Measurements from ENCODE around the gene FADS2.

FADS2 gene

GRCh38 chr11:61851113-61851899 lies 23.2 kb downstream of the FADS2 start:
- no peak for DNase-seq

GRCh38 chr11:61851900-61852295 lies 23.8 kb downstream of the FADS2 start:
- DNase-seq, result no peak

- DNase-seq, result no peak
These were observed 25.6 kb downstream of the FADS2 start for GRCh38 chr11:61853698-61854169.

DNA sequence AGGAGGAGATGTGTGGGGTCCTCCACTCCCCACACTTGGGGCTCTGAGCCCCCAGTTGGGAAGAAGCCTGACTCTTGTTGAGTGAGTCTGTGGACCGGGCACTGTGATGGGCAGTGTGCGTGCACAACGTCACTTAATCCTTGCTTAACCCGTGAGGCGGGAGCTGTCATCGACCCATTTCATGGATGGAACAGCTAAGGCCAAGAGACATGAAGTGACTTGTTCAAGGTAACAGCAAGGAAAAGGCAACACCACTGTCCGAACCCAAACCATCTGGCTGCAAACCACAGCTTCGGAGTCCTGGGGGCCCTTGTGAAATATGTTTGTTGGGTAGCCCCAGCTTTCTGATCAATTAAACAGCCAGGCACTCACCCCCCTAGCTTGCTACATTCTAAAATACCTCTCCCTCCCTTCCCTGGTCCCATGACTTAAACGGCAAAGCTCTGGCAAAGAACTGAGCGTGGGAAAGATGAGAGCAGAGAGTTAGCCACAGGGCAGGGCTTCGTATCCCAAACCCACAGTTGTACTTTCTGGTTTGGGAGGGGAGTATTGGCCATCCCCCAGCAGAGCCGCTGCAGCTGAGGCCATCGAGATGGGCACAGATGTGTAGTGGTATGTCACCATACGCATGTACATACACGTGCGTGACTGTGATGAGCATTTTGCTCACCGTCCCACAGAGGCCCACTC lies 26.3 kb downstream of the FADS2 start:
- no peak for DNase-seq

DNA sequence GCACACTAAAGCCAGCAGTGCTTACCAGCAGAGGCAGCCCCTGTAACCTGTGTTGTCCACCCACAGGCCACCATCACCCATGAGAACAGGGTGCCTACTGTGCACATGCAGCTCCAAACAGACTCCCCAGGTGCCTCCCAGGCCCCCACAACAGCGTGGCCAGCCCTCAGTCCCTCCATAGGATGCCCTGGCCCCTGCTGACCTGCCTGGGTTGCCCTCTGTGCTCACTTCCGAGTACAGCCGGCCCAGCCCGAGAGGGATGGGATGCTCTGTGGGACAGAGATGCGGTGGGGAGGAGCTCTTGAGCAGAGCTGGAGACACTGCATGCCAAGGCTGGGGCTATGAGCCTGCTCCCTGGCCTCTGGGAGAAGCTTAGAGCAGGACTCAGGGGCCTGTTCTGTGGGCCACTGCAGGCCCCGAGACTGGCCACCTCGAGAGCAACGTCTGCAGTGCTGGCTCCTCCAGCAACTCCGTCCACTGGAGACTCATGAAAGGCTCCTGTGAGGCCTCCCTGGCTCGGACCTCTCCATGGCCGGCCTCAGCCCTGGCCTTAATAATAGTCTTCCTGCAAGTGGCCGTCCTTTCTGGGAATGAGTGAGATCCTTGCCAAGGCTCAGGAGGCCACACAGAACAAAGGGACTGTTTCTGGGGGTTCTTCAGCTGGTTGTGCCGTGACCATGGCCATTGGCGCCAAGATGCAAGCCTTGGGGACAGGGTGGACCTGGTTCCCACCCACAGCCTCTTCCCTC lies 27.0 kb downstream of the FADS2 start:
- DNase-seq, result no peak

- no peak for DNase-seq
These were observed 28.0 kb downstream of the FADS2 start for GRCh38 chr11:61855939-61856680.

DNA sequence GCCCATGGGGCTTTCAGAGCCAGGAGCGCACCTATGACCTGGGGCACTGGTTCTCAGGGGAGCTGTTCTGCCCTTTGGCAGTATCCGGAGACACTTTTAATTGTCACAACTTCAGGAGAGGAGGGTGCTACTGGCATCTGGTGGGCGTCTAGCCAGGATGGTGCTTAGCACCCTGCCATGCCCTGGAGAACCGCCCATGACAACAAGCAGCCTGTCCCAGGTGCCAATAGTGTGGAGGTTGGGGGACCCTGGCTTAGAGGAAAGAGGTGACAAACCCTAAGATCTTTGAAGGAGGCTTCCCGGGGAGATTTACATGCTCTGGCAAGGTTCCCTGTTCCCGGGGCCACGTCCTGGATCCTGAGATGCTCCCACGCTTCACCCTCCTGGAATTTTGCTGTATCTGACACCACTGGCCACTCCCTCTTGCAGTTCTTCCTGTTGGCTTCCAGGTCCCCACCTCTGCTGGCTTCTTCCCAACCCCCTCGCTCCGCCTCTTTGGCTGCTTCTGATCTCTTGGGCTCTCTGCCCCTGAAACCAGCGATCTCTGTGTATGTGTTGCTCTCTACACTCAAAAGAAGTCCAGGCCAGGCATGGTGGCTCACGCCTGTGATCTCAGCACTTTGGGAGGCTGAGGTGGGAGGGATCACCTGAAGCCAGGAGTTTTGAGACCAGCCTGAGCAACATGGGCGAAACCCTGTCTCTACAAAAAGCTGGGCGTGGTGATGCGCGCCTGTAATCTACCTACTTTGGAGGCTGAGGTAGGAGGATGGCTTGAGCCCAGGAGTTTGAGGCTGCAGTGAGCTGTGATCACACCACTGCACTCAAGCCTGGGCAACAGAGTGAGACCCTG lies 32.2 kb downstream of the FADS2 start:
- no peak for DNase-seq

DNA sequence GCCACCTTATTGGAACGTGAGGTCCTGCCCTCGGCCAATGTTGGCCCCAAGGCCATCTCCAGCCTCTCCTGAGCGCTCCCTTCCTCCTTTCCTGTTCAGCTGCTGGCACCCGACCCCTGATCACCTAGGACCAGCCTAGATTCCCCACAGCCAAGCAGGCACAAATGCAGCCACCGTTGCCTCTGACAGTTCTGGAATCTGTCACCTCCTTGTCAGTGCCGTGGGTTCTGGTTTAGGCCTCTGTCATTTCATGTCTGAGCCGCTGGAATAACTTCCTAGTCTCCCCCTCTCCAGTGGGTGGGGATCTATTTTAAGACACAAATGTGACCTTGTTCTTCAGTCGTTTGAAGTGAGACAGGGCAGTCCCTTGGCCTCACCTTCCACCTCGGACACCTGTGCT lies 33.5 kb downstream of the FADS2 start:
- DNase-seq, result no peak

DNA sequence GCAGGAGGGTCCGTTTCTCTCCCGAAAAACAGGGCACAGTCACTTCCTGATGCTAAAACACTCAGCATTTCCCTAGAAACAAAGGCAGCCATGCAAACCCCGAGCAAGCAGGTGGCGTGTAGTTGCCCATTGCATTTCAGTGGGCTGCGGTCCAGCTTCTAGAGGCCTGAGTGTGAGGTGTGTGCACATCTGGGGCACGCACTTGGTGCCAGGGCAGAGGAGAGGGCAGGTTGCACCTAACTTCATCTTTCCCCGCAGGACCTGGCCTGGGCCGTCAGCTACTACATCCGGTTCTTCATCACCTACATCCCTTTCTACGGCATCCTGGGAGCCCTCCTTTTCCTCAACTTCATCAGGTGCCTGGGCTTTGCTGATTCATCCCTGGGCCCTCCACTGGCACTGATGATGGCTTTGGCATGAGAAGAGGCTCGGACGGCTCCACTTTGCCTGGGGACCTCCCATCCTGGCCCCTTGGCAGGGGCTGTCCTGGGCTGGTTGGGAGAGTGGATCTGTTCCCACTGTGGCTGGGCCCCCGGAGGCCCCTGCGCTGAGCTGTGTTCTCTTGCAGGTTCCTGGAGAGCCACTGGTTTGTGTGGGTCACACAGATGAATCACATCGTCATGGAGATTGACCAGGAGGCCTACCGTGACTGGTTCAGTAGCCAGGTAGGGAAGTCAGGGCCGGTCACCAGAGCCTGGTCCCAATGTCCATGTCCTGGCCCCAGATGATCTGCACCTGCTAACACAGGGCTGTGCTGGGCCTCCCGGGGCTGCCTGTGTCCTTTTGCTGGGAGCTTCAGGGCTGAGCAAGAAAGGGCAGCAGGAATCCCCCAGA lies 34.8 kb downstream of the FADS2 start:
- DNase-seq, result no peak

DNA sequence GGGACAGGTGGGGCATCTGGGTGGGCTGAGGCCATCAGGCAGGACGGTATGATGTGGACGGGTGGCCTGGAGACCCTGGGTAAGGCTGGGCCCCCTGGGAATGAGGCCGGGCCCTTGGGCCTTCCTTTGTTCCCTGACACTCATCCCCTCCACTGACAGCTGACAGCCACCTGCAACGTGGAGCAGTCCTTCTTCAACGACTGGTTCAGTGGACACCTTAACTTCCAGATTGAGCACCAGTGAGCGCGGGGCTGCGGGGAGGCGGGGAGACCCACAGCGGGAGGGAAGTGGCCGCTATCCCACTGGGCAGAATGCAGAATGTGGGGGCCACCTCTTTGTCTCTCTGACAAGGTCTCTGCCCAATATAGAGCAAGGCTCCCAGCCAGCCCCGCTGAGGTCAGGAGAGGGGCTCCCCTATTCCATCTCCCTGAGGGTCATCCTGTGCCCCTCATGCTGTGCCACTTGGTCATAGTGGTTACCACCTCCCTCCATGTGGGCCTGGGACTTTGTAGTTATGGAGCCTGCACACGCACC lies 35.5 kb downstream of the FADS2 start:
- no peak for DNase-seq

DNA sequence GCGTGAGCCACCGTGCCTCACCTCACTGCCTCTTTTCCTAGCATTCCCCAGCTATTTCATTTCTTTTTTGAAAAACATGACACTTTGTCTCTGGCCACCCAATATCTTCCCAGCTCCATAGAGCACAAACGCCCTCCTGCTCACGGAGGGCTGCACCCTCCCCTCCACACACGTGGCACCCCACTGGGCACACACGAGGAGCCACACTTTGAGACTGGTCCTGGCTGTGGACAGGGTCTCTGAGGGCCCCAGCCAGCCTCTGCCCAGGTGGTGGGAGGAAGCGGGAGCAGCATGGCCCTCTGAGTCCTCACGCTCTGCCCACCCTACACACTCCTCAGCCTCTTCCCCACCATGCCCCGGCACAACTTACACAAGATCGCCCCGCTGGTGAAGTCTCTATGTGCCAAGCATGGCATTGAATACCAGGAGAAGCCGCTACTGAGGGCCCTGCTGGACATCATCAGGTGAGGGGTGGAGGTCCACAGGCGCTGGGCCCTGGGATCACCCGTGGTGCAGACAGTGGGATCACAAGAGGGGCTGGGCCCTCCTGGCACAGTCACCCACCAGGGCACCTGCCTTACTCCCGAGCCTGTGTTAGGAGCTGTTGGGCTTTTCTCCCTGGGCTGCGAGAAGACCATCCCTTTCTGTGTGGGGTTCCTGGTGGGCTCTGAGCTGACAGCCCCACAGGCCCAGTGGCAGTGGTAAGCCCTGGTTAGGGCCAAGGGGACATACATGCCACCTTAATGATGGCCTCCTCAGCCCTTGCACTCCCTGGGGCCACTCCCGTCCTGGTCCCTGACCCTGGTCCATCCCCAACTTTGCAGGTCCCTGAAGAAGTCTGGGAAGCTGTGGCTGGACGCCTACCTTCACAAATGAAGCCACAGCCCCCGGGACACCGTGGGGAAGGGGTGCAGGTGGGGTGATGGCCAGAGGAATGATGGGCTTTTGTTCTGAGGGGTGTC lies 37.0 kb downstream of the FADS2 start:
- no peak for DNase-seq

DNA sequence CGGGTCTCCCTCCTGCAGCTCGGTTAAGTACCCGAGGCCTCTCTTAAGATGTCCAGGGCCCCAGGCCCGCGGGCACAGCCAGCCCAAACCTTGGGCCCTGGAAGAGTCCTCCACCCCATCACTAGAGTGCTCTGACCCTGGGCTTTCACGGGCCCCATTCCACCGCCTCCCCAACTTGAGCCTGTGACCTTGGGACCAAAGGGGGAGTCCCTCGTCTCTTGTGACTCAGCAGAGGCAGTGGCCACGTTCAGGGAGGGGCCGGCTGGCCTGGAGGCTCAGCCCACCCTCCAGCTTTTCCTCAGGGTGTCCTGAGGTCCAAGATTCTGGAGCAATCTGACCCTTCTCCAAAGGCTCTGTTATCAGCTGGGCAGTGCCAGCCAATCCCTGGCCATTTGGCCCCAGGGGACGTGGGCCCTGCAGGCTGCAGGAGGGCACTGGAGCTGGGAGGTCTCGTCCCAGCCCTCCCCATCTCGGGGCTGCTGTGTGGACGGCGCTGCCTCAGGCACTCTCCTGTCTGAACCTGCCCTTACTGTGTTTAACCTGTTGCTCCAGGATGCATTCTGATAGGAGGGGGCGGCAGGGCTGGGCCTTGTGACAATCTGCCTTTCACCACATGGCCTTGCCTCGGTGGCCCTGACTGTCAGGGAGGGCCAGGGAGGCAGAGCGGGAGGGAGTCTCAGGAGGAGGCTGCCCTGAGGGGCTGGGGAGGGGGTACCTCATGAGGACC lies 38.3 kb downstream of the FADS2 start:
- no peak for DNase-seq

- no peak for DNase-seq
These were observed 38.9 kb downstream of the FADS2 start for GRCh38 chr11:61866958-61867343.

DNA sequence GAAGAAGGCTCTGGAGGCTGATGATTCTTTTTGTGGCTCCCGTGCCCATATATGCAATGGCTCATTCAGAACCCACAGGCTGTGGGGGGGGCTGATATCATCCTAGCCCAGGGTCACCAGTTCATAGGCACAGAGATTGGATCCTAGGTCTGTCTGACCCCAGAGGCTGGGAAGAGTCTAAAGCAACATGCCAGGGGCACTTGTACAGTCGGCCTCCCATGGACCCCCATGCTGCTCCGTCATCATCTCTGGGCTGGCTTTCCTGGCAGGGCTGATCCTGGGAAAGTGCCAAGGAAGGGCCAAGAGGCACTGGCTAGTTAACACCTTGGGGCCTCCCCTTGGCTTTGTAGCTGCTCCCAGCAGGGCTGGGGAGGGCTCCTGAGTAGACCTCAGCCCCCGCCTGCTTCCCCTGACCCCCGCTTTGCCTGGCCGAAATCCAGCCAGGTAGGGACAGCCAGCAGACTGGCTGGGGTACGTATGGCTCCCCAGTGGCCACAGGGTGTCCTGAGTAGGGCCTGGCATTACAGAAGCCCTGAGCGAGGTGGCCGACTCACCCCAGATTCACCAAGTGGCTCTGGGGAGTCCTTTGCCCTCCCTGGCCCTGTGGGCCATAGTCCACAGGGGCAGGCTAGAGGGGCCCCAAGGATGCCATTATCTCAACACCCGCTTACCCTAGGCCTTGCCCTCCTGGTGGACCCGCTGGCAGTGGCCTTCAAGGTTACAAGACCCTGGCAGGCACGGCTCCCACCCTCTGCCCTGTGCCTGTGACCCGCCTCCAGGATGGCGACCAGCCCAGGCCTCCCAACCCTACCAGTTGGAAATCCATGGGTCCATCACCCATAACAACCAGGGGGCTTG lies 40.7 kb downstream of the FADS2 start:
- peak; percentile 14 for DNase-seq

DNA sequence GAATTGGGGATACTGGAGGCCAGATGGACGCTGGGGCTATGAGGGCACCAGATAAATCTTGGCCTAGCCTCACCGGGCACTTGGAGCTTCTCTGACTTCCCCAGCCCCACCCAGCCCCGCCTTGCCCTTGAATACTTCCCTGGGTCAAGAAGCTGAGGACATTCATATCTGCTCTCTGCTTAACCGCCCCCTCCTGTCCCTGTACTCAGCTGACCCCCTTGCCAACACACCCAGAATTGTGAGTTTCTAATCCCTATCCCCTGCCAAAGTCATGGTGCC lies 41.3 kb downstream of the FADS2 start:
- peak; percentile 77 for DNase-seq

DNA sequence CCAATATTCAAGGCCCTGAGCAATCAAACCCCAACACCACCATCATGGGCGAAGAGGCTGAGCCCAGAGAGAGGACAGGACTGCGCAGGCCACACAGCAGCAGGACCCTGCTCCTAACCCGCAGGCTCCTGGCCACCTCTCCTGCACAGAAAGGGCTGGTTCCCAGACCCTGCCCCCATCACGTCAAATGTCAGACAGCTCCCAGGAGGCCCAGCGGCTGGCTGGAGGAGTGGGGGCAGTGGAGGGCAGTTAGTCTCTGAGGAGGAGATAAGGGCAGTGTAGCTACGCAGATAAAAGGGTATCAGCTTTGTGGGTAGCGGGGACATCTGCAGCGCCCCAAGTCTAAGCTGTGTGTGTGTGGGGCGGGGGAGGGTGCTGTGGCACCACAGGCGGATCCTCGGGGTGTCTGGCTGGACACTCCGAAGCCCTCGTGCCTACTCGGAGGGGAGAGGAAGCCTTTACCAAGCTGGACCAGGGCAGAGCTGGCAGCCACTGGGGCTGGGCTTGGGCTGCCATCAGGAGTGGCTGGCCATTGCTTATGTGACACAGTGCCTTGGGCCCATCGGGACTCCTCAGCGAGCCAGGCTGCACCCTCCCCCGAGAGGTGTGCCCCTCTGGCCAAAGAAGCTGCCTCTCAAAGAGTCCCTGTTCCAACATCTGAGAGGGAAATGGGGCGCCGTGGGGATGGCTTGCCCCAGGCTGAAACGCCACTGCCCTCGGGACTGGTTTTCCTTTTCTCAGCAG lies 41.8 kb downstream of the FADS2 start:
- DNase-seq, result peak; percentile 92

DNA sequence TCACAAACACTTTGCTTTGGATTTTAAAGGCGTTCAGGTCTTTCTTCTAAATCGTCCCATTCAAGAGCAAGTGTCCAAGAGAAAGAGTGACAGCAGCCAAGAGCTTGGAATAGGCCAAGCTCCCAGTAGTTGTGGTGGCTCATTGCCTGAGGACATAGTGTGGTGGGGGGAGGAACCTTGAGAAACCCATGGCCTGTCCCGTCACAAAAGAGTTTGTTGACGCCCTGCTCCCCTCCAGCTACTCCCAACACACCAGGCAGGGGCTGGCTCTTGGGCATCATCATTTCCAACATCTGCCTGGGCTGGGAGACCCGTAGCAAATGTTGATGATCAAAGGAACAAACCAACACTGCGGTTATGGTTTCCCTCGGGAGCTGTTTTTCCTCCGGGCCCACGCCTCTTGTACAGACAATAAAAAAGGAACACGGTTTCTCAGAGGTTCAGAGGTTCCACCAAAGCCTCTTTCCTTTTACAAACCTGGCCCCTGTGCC lies 42.5 kb downstream of the FADS2 start:
- DNase-seq, result no peak
